K562 (cell line): ENCODE results near the gene CGREF1. TPM values are rescaled to one million over a fixed set of nuclear protein-coding genes. Genes with fewer than 3 reads are reported as not detected.

Experiments
- ATF1 ChIP-seq, 2 experiments: fragments of 450-650 bp in 1 of 2; IDR thresholded peaks; 2 replicates each; pipeline ENCODE4 v1.6.1; 2016; ENCODE audit warnings: missing compliant biosample characterization in 1 of 2, missing genetic modification characterization in 1 of 2
- GATAD2B ChIP-seq: fragments of 450-650 bp; IDR thresholded peaks from 2 replicates; pipeline ENCODE4 v1.6.1; 2017; ENCODE audit warnings: mild to moderate bottlenecking, borderline replicate concordance
- HIVEP1 ChIP-seq: fragments of 250-450 bp; sonication (Bioruptor Pico); IDR thresholded peaks from 2 replicates; pipeline ENCODE4 v1.4.0; 2020; ENCODE audit warnings: mild to moderate bottlenecking
- MTA3 ChIP-seq: fragments of 450-650 bp; formaldehyde crosslinking; IDR thresholded peaks from 2 replicates; pipeline ENCODE4 v1.6.1; 2017; ENCODE audit warnings: mild to moderate bottlenecking, borderline replicate concordance
- NONO ChIP-seq, 2 experiments: fragments of 200-400 bp in 1 of 2; fragments of 450-650 bp in 1 of 2; formaldehyde crosslinking in 1 of 2; IDR thresholded peaks; 2 replicates each; pipeline ENCODE4 v1.6.1; 2017; ENCODE audit warnings: low read depth in 2 of 2, mild to moderate bottlenecking in 2 of 2, moderate library complexity in 2 of 2, low read length in 1 of 2
- POLR2H ChIP-seq: IDR thresholded peaks from 2 replicates; pipeline ENCODE4 v1.6.1; 2016; ENCODE audit warnings: missing genetic modification characterization, low read depth, mild to moderate bottlenecking, control low read depth, missing compliant biosample characterization, moderate library complexity
- RCOR1 ChIP-seq, 2 experiments: IDR thresholded peaks; 2 replicates each; pipeline ENCODE4 v1.6.1; 2012; ENCODE audit warnings: low read depth in 2 of 2, low read length in 2 of 2, borderline replicate concordance in 1 of 2, improper control_type of control experiment in 1 of 2
- SIN3B ChIP-seq: fragments of 450-650 bp; IDR thresholded peaks from 2 replicates; pipeline ENCODE4 v1.6.1; 2017; ENCODE audit warnings: low read depth, mild to moderate bottlenecking, moderate library complexity
- SP2 ChIP-seq: IDR thresholded peaks from 2 replicates; pipeline ENCODE4 v1.6.1; 2011; ENCODE audit warnings: mild to moderate bottlenecking, low read depth, low read length, moderate library complexity; ENCODE audit not compliant: poor library complexity, severe bottlenecking; ENCODE audit errors: extremely low read depth
- ZNF133 ChIP-seq: fragments of 250-450 bp; sonication (Bioruptor Pico); IDR thresholded peaks from 2 replicates; pipeline ENCODE4 v1.4.0; 2020; ENCODE audit warnings: mild to moderate bottlenecking
- polyA plus RNA-seq, 8 experiments: library from polyadenylated mRNA; depleted of rRNA in 4 of 8; stranded (reverse) in 5 of 8; unstranded in 3 of 8; fragments of >200 nt; fragmentation: Nextera tagmentation in 2 of 8; fragmentation: Illumina TruSeq in 1 of 8; extraction: Ambion mirVana in 2 of 8; extraction: Trizol in 1 of 8; gene quantifications; 2 replicates each; pipeline versions ENCODE4 v1.2.1 to v1.2.3, GENCODE V29; 2011 to 2014; ENCODE audit warnings: inconsistent platforms in 1 of 8, missing spikeins in 1 of 8
- total RNA-seq, 7 experiments: library from RNA; depleted of rRNA in 6 of 7; stranded (reverse); fragments of >200 nt in 6 of 7; fragmentation: Illumina TruSeq in 2 of 7; extraction: Trizol in 2 of 7; gene quantifications; 2 replicates each; pipeline versions ENCODE4 v1.2.1 to v1.2.3, GENCODE V29; 2011 to 2021; ENCODE audit warnings: low replicate concordance in 1 of 7
- TF ChIP-seq, protein P1 (sequence below): fragments of 250-450 bp; sonication (Bioruptor Pico); IDR thresholded peaks from 2 replicates; pipeline ENCODE4 v1.4.0; 2020; ENCODE audit warnings: mild to moderate bottlenecking
- TF ChIP-seq, protein P2 (sequence below): conservative IDR thresholded peaks from 2 replicates; pipeline ENCODE4 v1.6.1; 2011; ENCODE audit warnings: low read depth, mild to moderate bottlenecking, low read length; ENCODE audit not compliant: control insufficient read depth
- TF ChIP-seq, protein P3 (sequence below): fragments of 450-650 bp; IDR thresholded peaks from 2 replicates; pipeline ENCODE4 v1.6.1; 2017; ENCODE audit warnings: antibody characterized with exemption, mild to moderate bottlenecking
- TF ChIP-seq, protein P4 (sequence below): sonication (generic); formaldehyde crosslinking; IDR thresholded peaks from 2 replicates; pipeline ENCODE4 v1.8.0; 2022; ENCODE audit warnings: mild to moderate bottlenecking, missing genetic modification reagents

Gene CGREF1
- total and polyA plus RNA-seq, 9 of the 15 experiments (the other 6 are each of a cell fraction or from before 2014, with no cell fraction given) = 0.07 to 0.50 (median 0.37) TPM

DNA sequence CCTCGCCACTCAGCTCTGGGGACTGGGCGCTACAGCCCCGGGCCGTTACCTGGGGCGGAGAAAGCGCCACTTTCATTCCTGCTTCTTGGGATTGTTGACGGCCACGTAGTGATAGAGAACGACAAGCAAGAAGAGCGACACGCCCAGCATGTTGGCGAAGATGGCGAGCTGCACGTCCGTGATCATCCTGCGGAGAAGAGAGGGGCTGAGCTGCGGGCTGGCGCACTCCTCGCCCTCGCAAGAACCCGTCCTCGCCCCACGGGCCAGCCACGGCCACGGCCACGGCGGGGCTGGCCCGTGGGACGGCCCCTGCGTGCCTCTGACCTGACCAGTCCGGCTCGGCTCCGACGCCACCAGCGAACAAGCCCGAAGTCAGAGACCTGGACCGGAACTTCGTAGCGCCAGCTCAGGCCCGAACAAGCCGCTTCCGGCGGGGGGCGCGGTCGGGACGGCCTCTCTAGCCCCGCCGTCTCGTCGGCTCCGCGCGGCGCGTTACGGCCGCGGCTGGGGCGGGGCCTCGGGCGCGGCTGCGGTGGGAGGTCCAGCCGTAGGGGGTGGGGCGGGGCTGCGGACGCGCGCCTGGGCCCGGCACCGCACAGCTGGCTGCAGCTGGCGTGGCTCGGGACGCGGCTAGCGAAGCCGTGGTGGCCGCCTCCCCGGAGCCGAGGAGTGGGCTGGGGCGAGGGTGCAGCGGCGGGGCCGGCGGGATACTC is 47.5 kb downstream of the CGREF1 start, which contains the start of gene OST4 (continued):
- TF ChIP-seq, protein P1, sequence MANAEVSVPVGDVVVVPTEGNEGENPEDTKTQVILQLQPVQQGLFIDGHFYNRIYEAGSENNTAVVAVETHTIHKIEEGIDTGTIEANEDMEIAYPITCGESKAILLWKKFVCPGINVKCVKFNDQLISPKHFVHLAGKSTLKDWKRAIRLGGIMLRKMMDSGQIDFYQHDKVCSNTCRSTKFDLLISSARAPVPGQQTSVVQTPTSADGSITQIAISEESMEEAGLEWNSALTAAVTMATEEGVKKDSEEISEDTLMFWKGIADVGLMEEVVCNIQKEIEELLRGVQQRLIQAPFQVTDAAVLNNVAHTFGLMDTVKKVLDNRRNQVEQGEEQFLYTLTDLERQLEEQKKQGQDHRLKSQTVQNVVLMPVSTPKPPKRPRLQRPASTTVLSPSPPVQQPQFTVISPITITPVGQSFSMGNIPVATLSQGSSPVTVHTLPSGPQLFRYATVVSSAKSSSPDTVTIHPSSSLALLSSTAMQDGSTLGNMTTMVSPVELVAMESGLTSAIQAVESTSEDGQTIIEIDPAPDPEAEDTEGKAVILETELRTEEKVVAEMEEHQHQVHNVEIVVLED (CRISPR knock-in tag) = peak; percentile 91
- TF ChIP-seq ATF1 (CRISPR knock-in tag; IDR thresholded peaks at IDR 0.05) (peak; percentile 39; the same call in 1 of the 2 replicates), ATF1 (tag; IDR thresholded peaks at IDR 0.05) (peak; percentile 93), RCOR1 (IDR thresholded peaks at IDR 0.05; ENCODE audit: borderline replicate concordance in 1 of 2, low read depth in 2 of 2, low read length in 2 of 2) (peak in 1 of 2 experiments; percentile 45; a peak in 1 of 4 replicates), GATAD2B (peak; percentile 89; the same call in 1 of the 2 replicates), NONO (IDR thresholded peaks at IDR 0.05; ENCODE audit: low read depth in 2 of 2, low read length in 1 of 2) (peak in 1 of 2 experiments; percentile 44; a peak in 3 of 4 replicates), POLR2H (tag) (peak; percentile 75), MTA3 (peak; percentile 67), ZNF133 (CRISPR knock-in tag) (no peak), SIN3B (peak; percentile 81), HIVEP1 (CRISPR knock-in tag) (no peak), SP2 (peak; percentile 89)
- TF ChIP-seq, protein P2, sequence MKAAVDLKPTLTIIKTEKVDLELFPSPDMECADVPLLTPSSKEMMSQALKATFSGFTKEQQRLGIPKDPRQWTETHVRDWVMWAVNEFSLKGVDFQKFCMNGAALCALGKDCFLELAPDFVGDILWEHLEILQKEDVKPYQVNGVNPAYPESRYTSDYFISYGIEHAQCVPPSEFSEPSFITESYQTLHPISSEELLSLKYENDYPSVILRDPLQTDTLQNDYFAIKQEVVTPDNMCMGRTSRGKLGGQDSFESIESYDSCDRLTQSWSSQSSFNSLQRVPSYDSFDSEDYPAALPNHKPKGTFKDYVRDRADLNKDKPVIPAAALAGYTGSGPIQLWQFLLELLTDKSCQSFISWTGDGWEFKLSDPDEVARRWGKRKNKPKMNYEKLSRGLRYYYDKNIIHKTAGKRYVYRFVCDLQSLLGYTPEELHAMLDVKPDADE = peak; percentile 68; the same call in 1 of the 2 replicates
- TF ChIP-seq, protein P3, sequence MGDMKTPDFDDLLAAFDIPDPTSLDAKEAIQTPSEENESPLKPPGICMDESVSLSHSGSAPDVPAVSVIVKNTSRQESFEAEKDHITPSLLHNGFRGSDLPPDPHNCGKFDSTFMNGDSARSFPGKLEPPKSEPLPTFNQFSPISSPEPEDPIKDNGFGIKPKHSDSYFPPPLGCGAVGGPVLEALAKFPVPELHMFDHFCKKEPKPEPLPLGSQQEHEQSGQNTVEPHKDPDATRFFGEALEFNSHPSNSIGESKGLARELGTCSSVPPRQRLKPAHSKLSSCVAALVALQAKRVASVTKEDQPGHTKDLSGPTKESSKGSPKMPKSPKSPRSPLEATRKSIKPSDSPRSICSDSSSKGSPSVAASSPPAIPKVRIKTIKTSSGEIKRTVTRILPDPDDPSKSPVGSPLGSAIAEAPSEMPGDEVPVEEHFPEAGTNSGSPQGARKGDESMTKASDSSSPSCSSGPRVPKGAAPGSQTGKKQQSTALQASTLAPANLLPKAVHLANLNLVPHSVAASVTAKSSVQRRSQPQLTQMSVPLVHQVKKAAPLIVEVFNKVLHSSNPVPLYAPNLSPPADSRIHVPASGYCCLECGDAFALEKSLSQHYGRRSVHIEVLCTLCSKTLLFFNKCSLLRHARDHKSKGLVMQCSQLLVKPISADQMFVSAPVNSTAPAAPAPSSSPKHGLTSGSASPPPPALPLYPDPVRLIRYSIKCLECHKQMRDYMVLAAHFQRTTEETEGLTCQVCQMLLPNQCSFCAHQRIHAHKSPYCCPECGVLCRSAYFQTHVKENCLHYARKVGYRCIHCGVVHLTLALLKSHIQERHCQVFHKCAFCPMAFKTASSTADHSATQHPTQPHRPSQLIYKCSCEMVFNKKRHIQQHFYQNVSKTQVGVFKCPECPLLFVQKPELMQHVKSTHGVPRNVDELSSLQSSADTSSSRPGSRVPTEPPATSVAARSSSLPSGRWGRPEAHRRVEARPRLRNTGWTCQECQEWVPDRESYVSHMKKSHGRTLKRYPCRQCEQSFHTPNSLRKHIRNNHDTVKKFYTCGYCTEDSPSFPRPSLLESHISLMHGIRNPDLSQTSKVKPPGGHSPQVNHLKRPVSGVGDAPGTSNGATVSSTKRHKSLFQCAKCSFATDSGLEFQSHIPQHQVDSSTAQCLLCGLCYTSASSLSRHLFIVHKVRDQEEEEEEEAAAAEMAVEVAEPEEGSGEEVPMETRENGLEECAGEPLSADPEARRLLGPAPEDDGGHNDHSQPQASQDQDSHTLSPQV = peak; percentile 52; the same call in 1 of the 2 replicates
- TF ChIP-seq, protein P4, sequence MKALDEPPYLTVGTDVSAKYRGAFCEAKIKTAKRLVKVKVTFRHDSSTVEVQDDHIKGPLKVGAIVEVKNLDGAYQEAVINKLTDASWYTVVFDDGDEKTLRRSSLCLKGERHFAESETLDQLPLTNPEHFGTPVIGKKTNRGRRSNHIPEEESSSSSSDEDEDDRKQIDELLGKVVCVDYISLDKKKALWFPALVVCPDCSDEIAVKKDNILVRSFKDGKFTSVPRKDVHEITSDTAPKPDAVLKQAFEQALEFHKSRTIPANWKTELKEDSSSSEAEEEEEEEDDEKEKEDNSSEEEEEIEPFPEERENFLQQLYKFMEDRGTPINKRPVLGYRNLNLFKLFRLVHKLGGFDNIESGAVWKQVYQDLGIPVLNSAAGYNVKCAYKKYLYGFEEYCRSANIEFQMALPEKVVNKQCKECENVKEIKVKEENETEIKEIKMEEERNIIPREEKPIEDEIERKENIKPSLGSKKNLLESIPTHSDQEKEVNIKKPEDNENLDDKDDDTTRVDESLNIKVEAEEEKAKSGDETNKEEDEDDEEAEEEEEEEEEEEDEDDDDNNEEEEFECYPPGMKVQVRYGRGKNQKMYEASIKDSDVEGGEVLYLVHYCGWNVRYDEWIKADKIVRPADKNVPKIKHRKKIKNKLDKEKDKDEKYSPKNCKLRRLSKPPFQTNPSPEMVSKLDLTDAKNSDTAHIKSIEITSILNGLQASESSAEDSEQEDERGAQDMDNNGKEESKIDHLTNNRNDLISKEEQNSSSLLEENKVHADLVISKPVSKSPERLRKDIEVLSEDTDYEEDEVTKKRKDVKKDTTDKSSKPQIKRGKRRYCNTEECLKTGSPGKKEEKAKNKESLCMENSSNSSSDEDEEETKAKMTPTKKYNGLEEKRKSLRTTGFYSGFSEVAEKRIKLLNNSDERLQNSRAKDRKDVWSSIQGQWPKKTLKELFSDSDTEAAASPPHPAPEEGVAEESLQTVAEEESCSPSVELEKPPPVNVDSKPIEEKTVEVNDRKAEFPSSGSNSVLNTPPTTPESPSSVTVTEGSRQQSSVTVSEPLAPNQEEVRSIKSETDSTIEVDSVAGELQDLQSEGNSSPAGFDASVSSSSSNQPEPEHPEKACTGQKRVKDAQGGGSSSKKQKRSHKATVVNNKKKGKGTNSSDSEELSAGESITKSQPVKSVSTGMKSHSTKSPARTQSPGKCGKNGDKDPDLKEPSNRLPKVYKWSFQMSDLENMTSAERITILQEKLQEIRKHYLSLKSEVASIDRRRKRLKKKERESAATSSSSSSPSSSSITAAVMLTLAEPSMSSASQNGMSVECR (CRISPR knock-in tag) = peak; percentile 79; the same call in 1 of the 2 replicates
